ENCODE data around the gene SPRED2. TPM values are rescaled to one million over a fixed set of nuclear protein-coding genes. Genes with fewer than 3 reads are reported as not detected.

Gene SPRED2
- total and polyA plus RNA-seq, 2 of the 8 experiments (the other 6 are each of a cell fraction or from before 2014, with no cell fraction given) = 15.3 to 22.5 TPM

DNA sequence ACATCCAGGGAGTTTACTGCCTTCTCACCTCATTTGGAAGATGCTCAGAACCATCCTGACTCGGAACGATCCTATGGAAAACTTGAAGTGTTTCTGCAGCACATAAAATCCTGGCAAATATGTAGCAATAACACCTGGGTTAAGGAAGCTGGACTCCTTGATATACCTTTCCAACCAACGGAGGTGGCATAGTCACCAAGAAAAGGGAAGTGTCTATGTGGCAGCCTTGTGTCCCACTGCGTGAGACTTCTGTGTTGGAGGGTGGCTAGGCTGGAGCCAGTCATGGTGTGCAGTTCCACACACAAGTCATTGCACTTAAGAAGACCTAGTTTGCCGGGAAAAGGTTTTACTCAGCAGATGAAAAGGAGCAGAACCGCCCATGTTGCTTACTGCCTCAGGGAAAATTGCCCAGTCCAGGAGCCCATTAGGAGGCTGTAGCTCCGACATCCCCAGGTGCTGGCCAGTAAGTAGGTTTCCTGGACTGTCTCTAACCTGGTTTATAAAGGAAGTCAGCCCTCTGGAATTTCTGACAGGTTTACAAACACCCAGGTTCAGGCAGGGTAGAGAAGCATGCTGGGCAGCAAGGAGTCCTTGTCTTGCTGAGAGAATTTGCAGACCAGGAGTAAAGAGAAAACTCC lies 46.2 kb upstream of the SPRED2 start (continued):
- TF ChIP-seq SAP30 (IDR thresholded peaks at IDR 0.05; ENCODE audit: insufficient read depth, insufficient replicate concordance, low read length) (no peak), KDM5A (IDR thresholded peaks at IDR 0.05; ENCODE audit: low read length) (no peak), RXRA (IDR thresholded peaks at IDR 0.05; ENCODE audit: insufficient read depth, low read depth, low read length) (no peak), YY1 (IDR thresholded peaks at IDR 0.05; ENCODE audit: low read depth, low read length) (no peak), SIRT6 (IDR thresholded peaks at IDR 0.05; ENCODE audit: low read length) (no peak)
- TF ChIP-seq, protein P1, sequence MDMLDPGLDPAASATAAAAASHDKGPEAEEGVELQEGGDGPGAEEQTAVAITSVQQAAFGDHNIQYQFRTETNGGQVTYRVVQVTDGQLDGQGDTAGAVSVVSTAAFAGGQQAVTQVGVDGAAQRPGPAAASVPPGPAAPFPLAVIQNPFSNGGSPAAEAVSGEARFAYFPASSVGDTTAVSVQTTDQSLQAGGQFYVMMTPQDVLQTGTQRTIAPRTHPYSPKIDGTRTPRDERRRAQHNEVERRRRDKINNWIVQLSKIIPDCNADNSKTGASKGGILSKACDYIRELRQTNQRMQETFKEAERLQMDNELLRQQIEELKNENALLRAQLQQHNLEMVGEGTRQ (IDR thresholded peaks at IDR 0.05; ENCODE audit: low read length) = no peak

Data from H1 (cell line).